Measurements from ENCODE around the gene COL4A6.

GRCh38 chrX:108447303-108447702 is 9.1 kb upstream of the COL4A6 start:
- no peak for TF ChIP-seq POLR2A (IDR thresholded peaks at IDR 0.05; ENCODE audit: low read length)
- TF ChIP-seq GATA1 (IDR thresholded peaks at IDR 0.05; ENCODE audit: low read depth, low read length) = no peak
